Dermis blood vessel endothelial cell (primary cell): Measurements from ENCODE around the gene METTL8. TPM values are rescaled to one million over a fixed set of nuclear protein-coding genes. Genes with fewer than 3 reads are reported as not detected.
A peak's percentile ranks its signal among the peaks of the same experiment; 100 is the strongest.
"Not testable (repeated sequence)": the region's sequence is repeated elsewhere in the genome, so short reads cannot be mapped to it uniquely, and the experiment has no call there.

ENCODE experiments used
- DNase-seq: peaks from one replicate; pipeline ENCODE4 v3.0.0; 2010
- total RNA-seq: library from RNA; depleted of rRNA; stranded (reverse); fragments of >200 nt; gene quantifications from 2 replicates; pipeline ENCODE4 v1.2.3, GENCODE V29; 2014

METTL8 gene
- total RNA-seq, 1 donor from 2014 or later = 20.8 TPM

GRCh38 chr2:171401947-171402346 is 31.8 kb downstream of the METTL8 start:
- no peak for DNase-seq

- no peak for DNase-seq
Measured at GRCh38 chr2:171400395-171400794, 33.4 kb downstream of the METTL8 start.

- no peak for DNase-seq
Measured at GRCh38 chr2:171399292-171399691, 34.5 kb downstream of the METTL8 start.

GRCh38 chr2:171394164-171394740 is 39.5 kb downstream of the METTL8 start:
- no peak for DNase-seq

- DNase-seq = no peak
Measured at GRCh38 chr2:171393487-171393886, 40.3 kb downstream of the METTL8 start.

GRCh38 chr2:171391532-171391931 is 42.3 kb downstream of the METTL8 start:
- no peak for DNase-seq

GRCh38 chr2:171390941-171391516 is 42.8 kb downstream of the METTL8 start:
- DNase-seq = peak; percentile 88

- no peak for DNase-seq
Measured at GRCh38 chr2:171389780-171390179, 44.0 kb downstream of the METTL8 start.

GRCh38 chr2:171389325-171389724 is 44.5 kb downstream of the METTL8 start:
- DNase-seq = no peak

GRCh38 chr2:171387052-171387451 is 46.7 kb downstream of the METTL8 start:
- no peak for DNase-seq

- no peak for DNase-seq
Measured at GRCh38 chr2:171386627-171387026, 47.2 kb downstream of the METTL8 start.

- no peak for DNase-seq
Measured at GRCh38 chr2:171383134-171383533, 50.7 kb downstream of the METTL8 start.

GRCh38 chr2:171382175-171382574 is 51.6 kb downstream of the METTL8 start:
- not testable (repeated sequence) for DNase-seq

GRCh38 chr2:171377852-171378251 is 55.9 kb downstream of the METTL8 start:
- not testable (repeated sequence) for DNase-seq

GRCh38 chr2:171367692-171368091 is 66.1 kb downstream of the METTL8 start:
- no peak for DNase-seq

GRCh38 chr2:171365778-171366177 is 68.0 kb downstream of the METTL8 start:
- DNase-seq = no peak

- peak; percentile 64 for DNase-seq
Measured at GRCh38 chr2:171365232-171365631, 68.6 kb downstream of the METTL8 start.

GRCh38 chr2:171362396-171362795 is 71.4 kb downstream of the METTL8 start:
- no peak for DNase-seq

- DNase-seq = no peak
Measured at GRCh38 chr2:171360905-171361304, 72.9 kb downstream of the METTL8 start.

- DNase-seq = not testable (repeated sequence)
Measured at GRCh38 chr2:171353746-171354145, 80.0 kb downstream of the METTL8 start.

- DNase-seq = no peak
Measured at GRCh38 chr2:171348056-171348455, 85.7 kb downstream of the METTL8 start.

GRCh38 chr2:171347591-171348032 is 86.2 kb downstream of the METTL8 start:
- DNase-seq = peak; percentile 78

- DNase-seq = peak; percentile 56
Measured at GRCh38 chr2:171346723-171347557, 86.8 kb downstream of the METTL8 start.
